WI38 (cell line): Measurements from ENCODE around the gene ZNF718.
A peak's percentile ranks its signal among the peaks of the same experiment; 100 is the strongest.
"Not testable (repeated sequence)": the region's sequence is repeated elsewhere in the genome, so short reads cannot be mapped to it uniquely, and the experiment has no call there.

Experiments
- H3K4me3 ChIP-seq: 2 replicates; pipeline ENCODE4 v1.5.1; 2011; ENCODE audit warnings: low read depth, mild to moderate bottlenecking, control low read depth, low read length
- TF ChIP-seq, protein P1 (sequence below): IDR thresholded peaks from 2 replicates; pipeline ENCODE4 v1.5.1; 2012; ENCODE audit warnings: low read depth, mild to moderate bottlenecking, control low read depth, low read length

Gene ZNF718

DNA sequence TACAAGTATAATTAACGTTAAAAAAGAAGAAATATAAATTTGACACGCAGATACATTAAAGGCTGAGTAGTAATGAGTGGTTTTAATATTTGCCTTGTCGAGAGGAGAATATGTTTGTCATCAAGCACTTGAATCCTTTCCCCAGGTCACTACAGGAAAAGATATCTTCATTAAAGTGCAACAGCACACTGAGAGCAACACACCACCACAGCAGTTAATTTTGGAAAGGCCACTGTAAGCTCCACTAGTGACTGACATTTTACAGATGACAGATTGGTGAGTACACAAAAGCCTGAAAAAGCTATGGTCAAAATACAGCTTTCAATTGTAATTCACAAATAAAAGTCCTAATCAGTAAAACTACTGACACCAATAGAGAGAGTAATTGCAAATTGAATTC lies 76.6 kb downstream of the ZNF718 start:
- TF ChIP-seq, protein P1, sequence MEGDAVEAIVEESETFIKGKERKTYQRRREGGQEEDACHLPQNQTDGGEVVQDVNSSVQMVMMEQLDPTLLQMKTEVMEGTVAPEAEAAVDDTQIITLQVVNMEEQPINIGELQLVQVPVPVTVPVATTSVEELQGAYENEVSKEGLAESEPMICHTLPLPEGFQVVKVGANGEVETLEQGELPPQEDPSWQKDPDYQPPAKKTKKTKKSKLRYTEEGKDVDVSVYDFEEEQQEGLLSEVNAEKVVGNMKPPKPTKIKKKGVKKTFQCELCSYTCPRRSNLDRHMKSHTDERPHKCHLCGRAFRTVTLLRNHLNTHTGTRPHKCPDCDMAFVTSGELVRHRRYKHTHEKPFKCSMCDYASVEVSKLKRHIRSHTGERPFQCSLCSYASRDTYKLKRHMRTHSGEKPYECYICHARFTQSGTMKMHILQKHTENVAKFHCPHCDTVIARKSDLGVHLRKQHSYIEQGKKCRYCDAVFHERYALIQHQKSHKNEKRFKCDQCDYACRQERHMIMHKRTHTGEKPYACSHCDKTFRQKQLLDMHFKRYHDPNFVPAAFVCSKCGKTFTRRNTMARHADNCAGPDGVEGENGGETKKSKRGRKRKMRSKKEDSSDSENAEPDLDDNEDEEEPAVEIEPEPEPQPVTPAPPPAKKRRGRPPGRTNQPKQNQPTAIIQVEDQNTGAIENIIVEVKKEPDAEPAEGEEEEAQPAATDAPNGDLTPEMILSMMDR: no peak
- H3K4me3 ChIP-seq: no peak overlapping the region

DNA sequence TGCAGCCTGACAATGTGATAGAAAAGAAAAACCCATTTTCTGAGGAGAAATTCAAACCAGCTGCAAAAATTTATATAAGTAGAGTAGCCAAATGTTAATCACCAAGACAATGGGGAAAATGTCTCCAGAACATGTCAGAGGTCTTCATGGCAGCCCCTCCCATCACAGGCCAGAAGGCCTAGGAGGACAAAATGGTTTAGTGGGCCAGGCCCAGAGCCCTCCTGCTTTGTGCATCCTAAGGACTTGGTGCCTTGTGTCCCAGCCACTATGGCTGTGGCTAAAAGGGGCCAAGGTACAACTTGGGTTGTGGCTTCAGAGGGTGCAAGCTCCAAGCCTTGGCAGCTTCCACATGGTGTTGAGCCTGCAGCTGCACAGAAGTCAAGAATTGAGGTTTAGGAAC lies 78.5 kb downstream of the ZNF718 start:
- not testable (repeated sequence) for H3K4me3 ChIP-seq

DNA sequence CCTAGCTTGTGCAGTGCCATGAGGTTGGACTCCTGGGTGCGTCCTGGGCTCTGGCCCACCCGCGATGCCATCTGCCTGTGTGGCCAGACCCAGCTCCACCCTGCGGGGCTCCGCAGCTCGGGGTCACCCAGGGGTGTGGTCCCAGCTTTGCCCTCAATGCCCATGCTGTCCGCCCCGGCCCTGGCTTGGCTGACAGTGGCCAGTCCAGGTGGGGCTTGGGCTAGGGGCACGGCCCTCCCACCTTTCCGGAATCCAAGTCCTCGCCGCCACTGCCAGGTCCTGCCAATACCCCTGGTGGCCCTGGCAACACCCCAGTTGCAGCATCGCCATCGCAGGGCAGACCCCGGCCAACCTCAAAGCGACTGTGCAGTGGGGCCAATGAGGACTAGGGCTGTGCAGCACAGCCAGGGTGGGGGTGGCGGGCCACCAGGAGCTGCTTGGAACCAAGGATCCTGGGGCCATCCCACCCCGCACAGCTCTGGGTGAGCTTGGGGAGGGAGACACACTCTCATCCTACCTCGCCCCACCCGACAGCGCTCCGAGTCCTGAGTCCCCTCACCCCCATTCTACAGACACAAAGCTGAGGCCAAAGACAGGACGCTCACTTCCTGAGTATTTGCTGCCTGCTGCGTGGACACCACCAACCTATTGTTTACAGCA lies 80.9 kb downstream of the ZNF718 start:
- no peak overlapping the region for H3K4me3 ChIP-seq

DNA sequence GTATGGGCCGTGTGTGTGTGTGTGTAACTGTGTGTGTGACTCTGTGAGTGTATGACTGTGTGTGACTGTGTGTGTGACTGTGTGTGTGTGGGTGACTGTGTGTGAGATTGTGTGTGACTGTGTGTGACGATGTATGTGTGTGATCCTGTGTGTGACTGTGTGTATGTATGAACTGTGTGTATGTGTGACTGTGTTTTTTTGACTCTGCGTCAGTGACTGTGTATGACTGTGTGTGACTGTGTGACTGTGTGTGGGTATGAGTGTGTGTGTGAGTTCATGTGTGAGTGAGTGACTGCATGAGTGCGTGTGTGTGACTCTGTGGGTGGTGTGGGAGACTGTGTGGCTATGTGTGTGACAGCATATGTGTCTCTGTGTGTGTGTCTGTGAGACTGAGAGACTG lies 81.8 kb downstream of the ZNF718 start:
- TF ChIP-seq, protein P1: no peak
- H3K4me3 ChIP-seq: no peak overlapping the region

More for the DNA sequence above, 80.9 kb downstream of the ZNF718 start:
- TF ChIP-seq, protein P1: no peak

DNA sequence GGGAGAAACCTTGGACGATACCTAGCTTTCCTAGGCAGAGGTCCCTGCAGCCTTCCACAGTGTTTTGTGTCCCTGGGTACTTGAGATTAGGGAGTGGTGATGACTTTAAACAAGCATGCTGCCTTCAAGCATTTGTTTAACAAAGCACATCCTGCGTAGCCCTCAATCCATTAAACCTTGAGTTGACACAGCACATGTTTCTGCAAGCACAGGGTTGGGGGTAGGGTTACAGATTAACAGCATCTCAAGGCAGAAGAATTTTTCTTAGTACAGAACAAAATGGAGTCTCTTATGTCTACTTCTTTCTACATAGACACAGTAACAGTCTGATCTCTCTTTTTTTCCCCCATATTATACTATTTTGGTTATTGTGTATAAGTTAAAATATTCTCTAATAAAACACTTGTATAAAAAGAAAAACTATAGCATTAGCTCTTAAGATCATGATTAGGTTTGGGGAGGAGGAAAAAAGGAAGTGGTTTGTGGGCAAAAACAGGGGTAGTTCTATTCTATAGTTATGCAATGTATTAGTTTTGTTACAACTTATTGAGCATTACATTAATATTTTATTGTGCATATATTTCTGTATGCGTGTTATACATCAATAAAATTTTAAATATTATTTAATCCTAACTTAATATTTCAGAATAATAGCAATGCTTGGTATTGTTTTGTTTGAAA lies 84.3 kb downstream of the ZNF718 start:
- H3K4me3 ChIP-seq: not testable (repeated sequence)

DNA sequence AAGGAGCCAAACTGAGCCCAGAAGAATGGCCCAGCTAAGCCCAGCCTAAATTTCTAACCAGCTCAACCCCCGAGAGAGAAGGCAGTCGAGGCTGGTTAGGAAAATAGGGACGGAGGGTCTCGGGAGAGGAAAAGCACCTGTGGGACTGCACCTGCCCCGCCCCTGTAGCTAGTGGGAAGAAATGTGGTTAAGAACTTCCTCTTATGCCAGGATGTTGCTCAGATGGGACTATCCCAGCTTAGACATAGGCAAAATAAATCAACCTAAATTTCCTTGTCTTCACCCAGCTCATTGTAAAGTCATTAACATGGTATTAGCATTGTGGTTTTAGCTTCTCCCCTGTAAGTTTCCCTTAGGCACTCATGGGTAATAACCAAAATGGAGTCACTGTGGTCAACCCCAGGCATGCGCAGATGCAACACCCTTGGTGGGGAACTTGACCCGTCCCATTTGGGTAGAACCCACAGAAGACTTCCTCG lies 86.8 kb downstream of the ZNF718 start:
- H3K4me3 ChIP-seq: no peak overlapping the region
- TF ChIP-seq, protein P1: no peak

DNA sequence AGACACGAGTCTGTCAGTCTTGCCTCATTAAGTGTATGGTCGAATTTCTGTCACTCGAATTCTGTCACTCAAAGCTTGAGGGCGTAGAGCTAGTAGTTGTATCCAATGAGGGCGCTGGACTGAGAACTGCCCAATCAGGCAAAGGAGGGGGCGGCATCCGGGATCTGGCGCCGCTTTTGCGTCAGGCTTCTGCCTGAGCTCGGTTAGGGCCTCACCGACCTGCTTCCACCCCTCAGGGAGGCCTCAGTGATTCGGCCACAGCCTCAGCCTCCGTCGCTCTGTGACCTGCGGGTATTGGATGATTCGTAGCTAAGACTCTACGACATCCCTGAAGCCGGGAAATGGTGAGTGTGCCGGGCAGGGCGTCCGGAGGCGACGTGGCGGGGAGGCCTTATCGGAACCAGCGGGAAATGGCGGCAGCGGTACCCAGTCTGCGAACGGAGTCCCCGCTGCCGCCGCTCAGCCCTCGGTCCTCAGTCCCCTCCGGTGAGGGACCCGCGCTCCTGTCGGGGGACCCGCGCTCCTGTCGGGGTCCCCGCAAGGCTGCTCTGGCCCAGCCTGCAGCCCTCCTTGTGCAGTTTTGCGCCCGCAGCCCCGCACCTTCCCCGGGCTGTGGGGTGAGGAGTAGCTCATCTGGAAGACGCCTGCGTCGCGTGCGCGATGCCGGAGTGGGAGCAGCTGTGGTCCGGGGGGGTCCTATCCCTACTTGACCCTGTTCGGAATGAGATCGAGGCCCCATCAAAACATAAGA lies 88.3 kb downstream of the ZNF718 start:
- peak overlapping the region; percentile 56 for H3K4me3 ChIP-seq
- TF ChIP-seq, protein P1: no peak

DNA sequence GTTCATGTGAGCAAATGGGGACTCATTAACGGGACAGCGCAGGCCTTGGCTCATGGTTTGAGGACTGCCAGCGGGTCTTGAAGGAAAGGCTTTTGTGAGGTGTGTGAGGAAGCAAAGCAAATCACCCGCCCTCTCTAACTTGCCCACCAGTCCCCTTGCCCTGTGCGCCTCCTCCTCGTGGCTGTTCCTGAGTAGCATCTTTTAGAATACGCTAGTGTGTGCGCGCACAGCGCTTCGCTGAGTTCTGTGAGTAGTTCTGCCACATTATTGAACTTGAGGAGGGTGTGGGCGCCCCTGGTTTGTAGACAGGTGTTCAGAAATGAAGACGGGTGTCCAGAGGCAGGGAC lies 88.9 kb downstream of the ZNF718 start:
- H3K4me3 ChIP-seq: peak overlapping the region; percentile 56
